GM12878 (cell line): ENCODE data around the gene CSK. TPM values are rescaled to one million over a fixed set of nuclear protein-coding genes. Genes with fewer than 3 reads are reported as not detected.

Experiments used
- ATAC-seq: fragments of 200-7000 bp; cut with Tn5 transposase; 3 replicates; pipeline ENCODE4 v1.9.1; 2020; ENCODE audit warnings: mild to moderate bottlenecking, moderate library complexity
- Bru-seq: library from RNA; stranded (reverse); fragments of 400-500 nt; gene quantifications from one replicate; lab custom pipeline; 2021; lab: Mats Ljungman, UMichigan
- BruChase-seq, 2 experiments: library from RNA; stranded (reverse); fragments of 400-500 nt; gene quantifications; one replicate each; lab custom pipeline; 2021; lab: Mats Ljungman, UMichigan
- BruUV-seq: library from RNA; stranded (reverse); fragments of 400-500 nt; replicated peaks from 2 replicates; lab custom pipeline; 2021; lab: Mats Ljungman, UMichigan
- CTCF ChIA-PET: fragments of 300-600 bp; sonication (Branson Sonifier 250); formaldehyde crosslinking; extraction: SDS; loops from one replicate; lab custom pipeline; 2021; ENCODE audit warnings: inconsistent platforms; lab: Yijun Ruan, JAX
- POLR2A ChIA-PET: fragments of 350-600 bp; formaldehyde crosslinking; extraction: SDS; loops from one replicate; lab custom pipeline; 2021; ENCODE audit warnings: inconsistent platforms; lab: Charles Lee
- RAD21 ChIA-PET: fragments of 300-600 bp; sonication (Branson Sonifier 250); formaldehyde crosslinking; loops from one replicate; lab custom pipeline; 2023; ENCODE audit warnings: antibody characterized with exemption; ENCODE audit not compliant: unreplicated experiment; lab: Charles Lee
- SMC1A ChIA-PET: fragments of 300-600 bp; sonication (Branson Sonifier 250); formaldehyde crosslinking; loops from one replicate; lab custom pipeline; 2023; ENCODE audit not compliant: unreplicated experiment, uncharacterized antibody; lab: Charles Lee
- DNase-seq: peaks from one replicate; pipeline ENCODE4 v3.0.0-alpha.2; 2011; ENCODE audit warnings: low read depth, low spot score
- FAIRE-seq: peaks from 3 replicates; lab custom pipeline; 2011; peaks lifted over from hg19 to GRCh38; lab: Jason Lieb, UNC
- H2AFZ ChIP-seq: 2 replicates; pipeline ENCODE4 v1.6.0; 2011; ENCODE audit warnings: low read depth, low read length, control low read depth; ENCODE audit not compliant: control insufficient read depth
- H3K27ac ChIP-seq: 2 replicates; pipeline ENCODE4 v1.5.1; 2011; ENCODE audit warnings: control low read depth; ENCODE audit not compliant: control insufficient read depth, insufficient read depth
- H3K27me3 ChIP-seq, 2 experiments: replicated peaks in 1 of 2; 2 replicates each; pipeline versions ENCODE4 v1.6.0 to v1.6.1; 2011; ENCODE audit warnings: low read length in 1 of 2; ENCODE audit not compliant: control insufficient read depth in 2 of 2, insufficient read depth in 2 of 2
- H3K36me3 ChIP-seq, 2 experiments: 2 replicates each; pipeline ENCODE4 v1.5.1; 2011; ENCODE audit warnings: low read length in 1 of 2; ENCODE audit not compliant: control insufficient read depth in 2 of 2, insufficient read depth in 2 of 2
- H3K4me1 ChIP-seq: 2 replicates; pipeline ENCODE4 v1.6.1; 2011; ENCODE audit warnings: mild to moderate bottlenecking, low read length, moderate library complexity, mixed read lengths; ENCODE audit not compliant: control insufficient read depth, insufficient read depth
- H3K4me2 ChIP-seq: 2 replicates; pipeline ENCODE4 v1.6.0; 2011; ENCODE audit warnings: control low read depth; ENCODE audit not compliant: control insufficient read depth, insufficient read depth
- H3K4me3 ChIP-seq: fragments of 200-600 bp; sonication (generic); 2 replicates; pipeline ENCODE4 v1.5.1; 2016
- H3K79me2 ChIP-seq: 2 replicates; pipeline ENCODE4 v1.6.0; 2011; ENCODE audit warnings: low read length; ENCODE audit not compliant: control insufficient read depth, insufficient read depth
- H3K9ac ChIP-seq: 2 replicates; pipeline ENCODE4 v1.8.0; 2011; ENCODE audit warnings: low read length, control low read depth, mixed read lengths; ENCODE audit not compliant: control insufficient read depth, insufficient read depth
- H3K9me3 ChIP-seq: replicated peaks from 3 replicates; pipeline ENCODE4 v1.5.1; 2011; ENCODE audit warnings: mild to moderate bottlenecking, low read length; ENCODE audit not compliant: control insufficient read depth, insufficient read depth
- H4K20me1 ChIP-seq: 2 replicates; pipeline ENCODE4 v1.6.0; 2011; ENCODE audit not compliant: control insufficient read depth, insufficient read depth
- BRCA1 ChIP-seq: IDR thresholded peaks from 2 replicates; pipeline ENCODE4 v1.6.1; 2011; ENCODE audit warnings: low read depth, low read length, improper control_type of control experiment
- CHD1 ChIP-seq: IDR thresholded peaks from 2 replicates; pipeline ENCODE4 v1.6.1; 2012; ENCODE audit warnings: low read depth, low read length, improper control_type of control experiment
- MYC ChIP-seq: IDR thresholded peaks from 2 replicates; pipeline ENCODE4 v1.6.1; 2011; ENCODE audit warnings: mild to moderate bottlenecking, low read length, moderate library complexity, inconsistent platforms; ENCODE audit not compliant: insufficient read depth, insufficient replicate concordance, insufficient read length, severe bottlenecking
- RCOR1 ChIP-seq: conservative IDR thresholded peaks from 2 replicates; pipeline ENCODE4 v1.6.1; 2012; ENCODE audit warnings: low read depth, low read length, improper control_type of control experiment
- RELA ChIP-seq: fragments of 450-650 bp; IDR thresholded peaks from 2 replicates; pipeline ENCODE4 v1.8.0; 2014; ENCODE audit warnings: borderline replicate concordance; ENCODE audit not compliant: partially characterized antibody
- ZBED1 ChIP-seq: IDR thresholded peaks from 2 replicates; pipeline ENCODE4 v1.6.1; 2016; ENCODE audit warnings: borderline replicate concordance
- ZBTB33 ChIP-seq: fragments of 450-650 bp; IDR thresholded peaks from 2 replicates; pipeline ENCODE4 v1.6.1; 2017; ENCODE audit warnings: mild to moderate bottlenecking
- WGBS: methylation state at CpG from one replicate; pipeline ENCODE4 v1.1.6; 2016; ENCODE audit warnings: low lambda C conversion rate; ENCODE audit not compliant: insufficient replicate concordance, insufficient coverage; ENCODE audit errors: missing lambda C conversion rate; 5-methylcytosine and 5-hydroxymethylcytosine counted together
- in situ Hi-C: fragments of 300-500 bp; cut with MboI; formaldehyde crosslinking; loops from 9 replicates; pipeline ENCODE4 v1.14.3; 2018; ENCODE audit warnings: mixed read lengths
- intact Hi-C: fragments of 100-400 bp; cut with micrococcal nuclease; formaldehyde crosslinking; loops from one replicate; pipeline ENCODE4 v1.14.2; 2022; ENCODE audit not compliant: unreplicated experiment
- long read RNA-seq, 2 experiments: library from polyadenylated mRNA; unstranded; transcript quantifications; one replicate each; pipeline ENCODE4 v2.0.0, GENCODE V29; 2019 to 2020
- polyA minus RNA-seq, 3 experiments: library from RNA; depleted of rRNA, polyadenylated mRNA; stranded (reverse); fragments of >200 nt; gene quantifications; 2 replicates each; pipeline ENCODE4 v1.2.3, GENCODE V29; 2011
- polyA plus RNA-seq, 11 experiments: library from polyadenylated mRNA; depleted of rRNA in 4 of 11; unstranded in 6 of 11; stranded (reverse) in 5 of 11; fragments of >200 nt; fragmentation: Nextera tagmentation in 4 of 11; fragmentation: Illumina TruSeq in 1 of 11; extraction: Ambion mirVana in 4 of 11; extraction: Trizol in 1 of 11; gene quantifications; 1 replicate in 1 of 11; 2 replicates in 10 of 11; pipeline versions ENCODE4 v1.2.1 to v1.2.3, GENCODE V29; 2011 to 2016; ENCODE audit warnings: inconsistent platforms in 2 of 11, missing spikeins in 2 of 11, low read depth in 1 of 11
- total RNA-seq, 4 experiments: library from RNA; depleted of rRNA in 3 of 4; stranded (reverse); fragments of >200 nt in 3 of 4; fragmentation: Illumina TruSeq in 1 of 4; extraction: Trizol in 1 of 4; gene quantifications; 2 replicates each; pipeline versions ENCODE4 v1.2.1 to v1.2.3, GENCODE V29; 2013 to 2021
- TF ChIP-seq, protein P1 (sequence below): fragments of 450-650 bp; IDR thresholded peaks from 2 replicates; pipeline ENCODE4 v1.6.1; 2017; ENCODE audit warnings: mild to moderate bottlenecking, moderate library complexity

Gene CSK
- total RNA-seq (2013; cell fraction: nucleolus; rRNA removed) = 239 and 258 TPM in 2 replicates
- total RNA-seq (2014; rRNA removed) (70.9 and 77.3 TPM in 2 replicates), total RNA-seq (2014; rRNA removed; fragmentation: Illumina TruSeq; extraction: Trizol) (68.1 and 70.9 TPM in 2 replicates), total RNA-seq (2021) (313 and 327 TPM in 2 replicates), polyA plus RNA-seq (2011; rRNA removed) (54.2 and 107 TPM in 2 replicates), polyA plus RNA-seq (2014; fragmentation: Illumina TruSeq; extraction: Trizol) (39.6 and 132 TPM in 2 replicates), polyA plus RNA-seq (2014; fragmentation: Nextera tagmentation; extraction: Ambion mirVana) (10 to 100 TPM in 1 of 2 experiments, 1 to 10 TPM in 1; 3.4 to 11.5 TPM), polyA plus RNA-seq (2014; rRNA removed) (134 and 172 TPM in 2 replicates), polyA plus RNA-seq (2016; fragmentation: Nextera tagmentation; extraction: Ambion mirVana) (10 to 100 TPM; 53.4 to 74.3 TPM), polyA minus RNA-seq (2011; rRNA and poly(A)+ RNA removed) (134 and 177 TPM in 2 replicates), Bru-seq, nascent RNA (percentile 93 among the genes with signal in this experiment), BruChase-seq, experiment 1, labeled RNA remaining after a 6-hour chase (percentile 96 among the genes with signal in this experiment), BruChase-seq, experiment 2, labeled RNA remaining after a 2-hour chase (percentile 93 among the genes with signal in this experiment)
- 88.8 TPM for polyA plus RNA-seq (2011; ENCODE audit: low read depth)
- 137 and 141 TPM in 2 replicates for polyA plus RNA-seq (2011; cell fraction: cytosol; rRNA removed)
- polyA plus RNA-seq (2011; cell fraction: nucleus; rRNA removed) = 436 and 515 TPM in 2 replicates
- 170 and 175 TPM in 2 replicates for polyA plus RNA-seq (2012)
- 98.8 and 103 TPM in 2 replicates for polyA minus RNA-seq (2011; cell fraction: cytosol; rRNA and poly(A)+ RNA removed)
- polyA minus RNA-seq (2011; cell fraction: nucleus; rRNA and poly(A)+ RNA removed) = 80.9 and 166 TPM in 2 replicates
- long read RNA-seq, experiment 1, transcript CSK-201 (13 exons, 2,767 nt) = major isoform, 33 of 71 reads
- long read RNA-seq, experiment 1, transcript CSK-202 (14 exons, 1,900 nt) = minor isoform, 14 of 71 reads
- long read RNA-seq, experiment 1, partial matches to known transcripts = 17 of 71 reads
- long read RNA-seq, experiment 1, other reads (novel, unspliced or antisense) = 7 of 71 reads
- long read RNA-seq, experiment 2, transcript CSK-201 (13 exons, 2,767 nt) = major isoform, 8 of 43 reads
- long read RNA-seq, experiment 2, partial matches to known transcripts = 7 of 43 reads
- long read RNA-seq, experiment 2, other reads (novel, unspliced or antisense) = 24 of 43 reads

GRCh38 chr15:74781431-74782258, at the start of gene CSK:
Gene CSK (plus strand): TSS chr15:74782080. CDS start chr15:74798298, 16,218 bp downstream.
- CTCF ChIA-PET = interaction anchor here (0.8 to 25.9 kb wide), 9 partner anchors 6 to 379 kb away, joined by 3 to 1288 read pairs (median 8); partner anchors contain the start of gene CSK
- intact Hi-C loops = loop anchor here (1.0 kb wide), 1 partner anchor 19 kb away; no protein-coding TSS in a partner anchor
- Histone ChIP-seq H3K4me1 (peaks cover 59% of the 10 kb centered on the region), H3K79me2 (peaks cover 64% of the 10 kb centered on the region), H3K4me3 (peak within 1 kb of the TSS; percentile 94), H4K20me1 (no peaks in the 10 kb centered on the region), H3K27ac (peak within 1 kb of the TSS; percentile 96), H3K4me2 (peak within 1 kb of the TSS; percentile 99), H3K27me3 (no peaks in the 10 kb centered on the region), H3K9me3 (no peaks in the 10 kb centered on the region), H3K36me3 (no peaks in the 10 kb centered on the region; a peak in 2 of 4 replicates), H3K9ac (peak within 1 kb of the TSS; percentile 82), H2AFZ (peak within 1 kb of the TSS; percentile 29; the same call in 1 of the 2 replicates)
- POLR2A ChIA-PET = interaction anchor here (0.5 to 17.5 kb wide), 7 partner anchors 5 to 165 kb away, joined by 3 to 602 read pairs (median 14); partner anchors contain the start of genes CLK3 and CSK
- RAD21 ChIA-PET = interaction anchor here (0.6 to 25.2 kb wide), 5 partner anchors 2 to 92 kb away, joined by 3 to 1186 read pairs (median 14); partner anchors contain the start of genes CSK and SCAMP2
- BruUV-seq = no TSS peak
- 1% methylated on average over 24 of the region's 74 CpGs for WGBS
- DNase-seq (no peak), ATAC-seq (no peak; the same call in 2 of the 3 replicates), FAIRE-seq (no peak)
- SMC1A ChIA-PET = interaction anchor here (1.7 to 17.6 kb wide), 6 partner anchors 10 to 120 kb away, joined by 5 to 811 read pairs (median 10); no protein-coding TSS in a partner anchor
- in situ Hi-C loops = loop anchor here (5.0 kb wide), 1 partner anchor 384 kb away; no protein-coding TSS in a partner anchor
- TF ChIP-seq ZBTB33 = no peak; the same call in 1 of the 2 replicates
- TF ChIP-seq BRCA1 = no peak
- no peak for TF ChIP-seq RELA
- no peak for TF ChIP-seq ZBED1
- TF ChIP-seq RCOR1 = no peak
- TF ChIP-seq CHD1 = no peak
- TF ChIP-seq, protein P1, sequence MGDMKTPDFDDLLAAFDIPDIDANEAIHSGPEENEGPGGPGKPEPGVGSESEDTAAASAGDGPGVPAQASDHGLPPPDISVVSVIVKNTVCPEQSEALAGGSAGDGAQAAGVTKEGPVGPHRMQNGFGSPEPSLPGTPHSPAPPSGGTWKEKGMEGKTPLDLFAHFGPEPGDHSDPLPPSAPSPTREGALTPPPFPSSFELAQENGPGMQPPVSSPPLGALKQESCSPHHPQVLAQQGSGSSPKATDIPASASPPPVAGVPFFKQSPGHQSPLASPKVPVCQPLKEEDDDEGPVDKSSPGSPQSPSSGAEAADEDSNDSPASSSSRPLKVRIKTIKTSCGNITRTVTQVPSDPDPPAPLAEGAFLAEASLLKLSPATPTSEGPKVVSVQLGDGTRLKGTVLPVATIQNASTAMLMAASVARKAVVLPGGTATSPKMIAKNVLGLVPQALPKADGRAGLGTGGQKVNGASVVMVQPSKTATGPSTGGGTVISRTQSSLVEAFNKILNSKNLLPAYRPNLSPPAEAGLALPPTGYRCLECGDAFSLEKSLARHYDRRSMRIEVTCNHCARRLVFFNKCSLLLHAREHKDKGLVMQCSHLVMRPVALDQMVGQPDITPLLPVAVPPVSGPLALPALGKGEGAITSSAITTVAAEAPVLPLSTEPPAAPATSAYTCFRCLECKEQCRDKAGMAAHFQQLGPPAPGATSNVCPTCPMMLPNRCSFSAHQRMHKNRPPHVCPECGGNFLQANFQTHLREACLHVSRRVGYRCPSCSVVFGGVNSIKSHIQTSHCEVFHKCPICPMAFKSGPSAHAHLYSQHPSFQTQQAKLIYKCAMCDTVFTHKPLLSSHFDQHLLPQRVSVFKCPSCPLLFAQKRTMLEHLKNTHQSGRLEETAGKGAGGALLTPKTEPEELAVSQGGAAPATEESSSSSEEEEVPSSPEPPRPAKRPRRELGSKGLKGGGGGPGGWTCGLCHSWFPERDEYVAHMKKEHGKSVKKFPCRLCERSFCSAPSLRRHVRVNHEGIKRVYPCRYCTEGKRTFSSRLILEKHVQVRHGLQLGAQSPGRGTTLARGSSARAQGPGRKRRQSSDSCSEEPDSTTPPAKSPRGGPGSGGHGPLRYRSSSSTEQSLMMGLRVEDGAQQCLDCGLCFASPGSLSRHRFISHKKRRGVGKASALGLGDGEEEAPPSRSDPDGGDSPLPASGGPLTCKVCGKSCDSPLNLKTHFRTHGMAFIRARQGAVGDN = no peak
- TF ChIP-seq MYC = no peak
